ENCODE data around the gene FOXN1. TPM values are rescaled to one million over a fixed set of nuclear protein-coding genes. Genes with fewer than 3 reads are reported as not detected.

FOXN1 gene
- total RNA-seq, 1 donor: not detected

- H3K4me3 ChIP-seq (ENCODE audit: insufficient read depth, low read length): no peak overlapping the region
- H3K9me3 ChIP-seq (ENCODE audit: low read depth, low read length): no peaks in the 10 kb centered on the region
- peaks cover 5% of the 10 kb centered on the region for H3K4me1 ChIP-seq (ENCODE audit: insufficient read depth, low read length)
- no peak for TF ChIP-seq CTCF (IDR thresholded peaks at IDR 0.05; ENCODE audit: extremely low read depth, low read depth, low read length)
- no peaks in the 10 kb centered on the region for H3K27me3 ChIP-seq (ENCODE audit: insufficient read depth, low read length)
- no peak overlapping the region for H2AFZ ChIP-seq (ENCODE audit: low read length)
- H3K36me3 ChIP-seq (ENCODE audit: insufficient read depth, low read length): peaks cover 14% of the 10 kb centered on the region
- peaks cover 39% of the 10 kb centered on the region for H4K20me1 ChIP-seq (ENCODE audit: insufficient read depth, low read length)
- no peak overlapping the region for H3K27ac ChIP-seq (ENCODE audit: low read depth, low read length)
- no peak for DNase-seq (ENCODE audit: insufficient read length, low spot score, missing footprints)
- H3K4me2 ChIP-seq (ENCODE audit: insufficient read depth, low read length): no peak overlapping the region
- peaks cover 20% of the 10 kb centered on the region for H3K79me2 ChIP-seq (ENCODE audit: insufficient read depth, low read length)
Observed at GRCh38 chr17:28548417-28549130, 42.4 kb downstream of the FOXN1 start.

- H4K20me1 ChIP-seq (ENCODE audit: insufficient read depth, low read length): peaks cover 39% of the 10 kb centered on the region
- no peak overlapping the region for H3K27ac ChIP-seq (ENCODE audit: low read depth, low read length)
- H3K27me3 ChIP-seq (ENCODE audit: insufficient read depth, low read length): no peaks in the 10 kb centered on the region
- H2AFZ ChIP-seq (ENCODE audit: low read length): no peak overlapping the region
- no peak overlapping the region for H3K4me3 ChIP-seq (ENCODE audit: insufficient read depth, low read length)
- no peak for DNase-seq (ENCODE audit: insufficient read length, low spot score, missing footprints)
- no peak for TF ChIP-seq CTCF (IDR thresholded peaks at IDR 0.05; ENCODE audit: extremely low read depth, low read depth, low read length)
- H3K4me1 ChIP-seq (ENCODE audit: insufficient read depth, low read length): peaks cover 5% of the 10 kb centered on the region
- H3K9me3 ChIP-seq (ENCODE audit: low read depth, low read length): no peaks in the 10 kb centered on the region
- peaks cover 22% of the 10 kb centered on the region for H3K36me3 ChIP-seq (ENCODE audit: insufficient read depth, low read length)
- H3K4me2 ChIP-seq (ENCODE audit: insufficient read depth, low read length): no peak overlapping the region
- H3K79me2 ChIP-seq (ENCODE audit: insufficient read depth, low read length): peaks cover 20% of the 10 kb centered on the region
Observed at GRCh38 chr17:28549236-28550132, 43.3 kb downstream of the FOXN1 start.

GRCh38 chr17:28550858-28551257, 44.7 kb downstream of the FOXN1 start:
- no peak overlapping the region for H3K27ac ChIP-seq (ENCODE audit: low read depth, low read length)
- peaks cover 20% of the 10 kb centered on the region for H3K79me2 ChIP-seq (ENCODE audit: insufficient read depth, low read length)
- H3K4me3 ChIP-seq (ENCODE audit: insufficient read depth, low read length): no peak overlapping the region
- H2AFZ ChIP-seq (ENCODE audit: low read length): no peak overlapping the region
- H3K27me3 ChIP-seq (ENCODE audit: insufficient read depth, low read length): no peaks in the 10 kb centered on the region
- H3K4me2 ChIP-seq (ENCODE audit: insufficient read depth, low read length): no peak overlapping the region
- peaks cover 5% of the 10 kb centered on the region for H3K4me1 ChIP-seq (ENCODE audit: insufficient read depth, low read length)
- TF ChIP-seq CTCF (IDR thresholded peaks at IDR 0.05; ENCODE audit: extremely low read depth, low read depth, low read length): no peak
- no peaks in the 10 kb centered on the region for H3K9me3 ChIP-seq (ENCODE audit: low read depth, low read length)
- no peak for DNase-seq (ENCODE audit: insufficient read length, low spot score, missing footprints)
- peaks cover 39% of the 10 kb centered on the region for H4K20me1 ChIP-seq (ENCODE audit: insufficient read depth, low read length)
- peaks cover 33% of the 10 kb centered on the region for H3K36me3 ChIP-seq (ENCODE audit: insufficient read depth, low read length)
